HG02588 (cell line): ENCODE data around the gene SMAGP.

Source experiments
- ATAC-seq: cut with Tn5 transposase; IDR thresholded peaks from one replicate; pipeline ENCODE4 v1.9.1; 2021; ENCODE audit warnings: mild to moderate bottlenecking, moderate library complexity; ENCODE audit not compliant: unreplicated experiment

SMAGP gene

GRCh38 chr12:51198568-51199365 lies 71.4 kb downstream of the SMAGP start:
- ATAC-seq, result no peak

DNA sequence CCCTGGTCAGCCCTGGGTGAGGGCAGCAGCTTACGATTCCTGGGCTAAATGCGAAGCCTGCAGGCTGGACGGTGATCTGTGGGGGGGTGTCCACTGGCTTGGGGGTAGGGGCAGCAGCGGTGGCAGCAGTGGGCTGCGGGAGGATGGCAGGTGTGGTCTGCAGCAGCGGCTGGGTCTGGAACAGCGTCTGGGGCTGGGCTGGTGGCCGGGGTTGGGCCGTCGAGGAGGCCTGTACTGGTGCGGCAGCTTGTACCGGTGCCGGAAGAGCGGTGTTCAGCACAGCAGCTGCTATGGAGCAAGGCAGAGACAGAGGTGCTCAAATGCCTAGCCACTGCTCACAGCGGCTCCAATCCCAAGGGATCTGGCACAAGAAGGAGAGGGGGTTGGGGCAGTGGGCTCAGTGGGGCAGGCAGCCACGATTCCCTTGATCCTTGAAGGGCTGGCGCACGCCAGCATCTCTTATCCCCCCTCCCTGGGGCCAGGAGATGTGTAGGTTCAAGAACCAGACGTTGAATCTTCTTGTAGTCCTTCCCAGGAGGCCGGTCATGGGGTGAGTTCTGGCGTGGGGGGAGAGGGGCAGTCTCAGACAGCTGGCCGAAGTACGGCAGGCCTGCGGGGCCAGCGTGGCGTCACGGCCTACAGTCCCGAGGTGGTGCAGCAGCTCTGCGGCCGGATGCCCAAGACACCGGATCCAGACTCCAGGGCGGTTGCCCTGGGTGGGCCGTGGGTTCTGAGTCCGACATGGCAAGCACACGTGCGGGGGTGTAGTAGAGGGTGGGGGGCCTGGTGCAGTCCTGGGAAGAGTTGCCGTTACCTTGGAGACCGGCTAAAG lies 72.3 kb downstream of the SMAGP start:
- ATAC-seq, result no peak

DNA sequence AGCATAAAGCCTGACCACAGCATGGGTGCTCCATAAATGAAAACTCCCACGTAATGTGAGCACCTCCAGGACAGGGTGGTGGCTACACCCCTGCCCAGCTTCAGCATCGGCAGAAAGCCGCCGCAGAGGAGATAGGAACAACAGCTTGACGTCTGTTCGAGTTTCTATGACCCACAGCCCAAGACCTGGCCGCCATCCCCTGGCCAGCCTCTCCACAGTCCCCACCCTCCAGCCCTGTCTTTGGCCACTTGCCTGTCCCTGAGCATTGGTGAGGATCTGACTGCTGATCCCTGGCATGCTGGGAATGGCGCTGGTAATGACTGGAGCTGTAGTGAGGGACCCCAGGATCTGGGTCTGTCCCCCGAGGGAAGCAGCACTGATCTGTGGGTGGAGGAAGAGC lies 73.7 kb downstream of the SMAGP start:
- no peak for ATAC-seq

DNA sequence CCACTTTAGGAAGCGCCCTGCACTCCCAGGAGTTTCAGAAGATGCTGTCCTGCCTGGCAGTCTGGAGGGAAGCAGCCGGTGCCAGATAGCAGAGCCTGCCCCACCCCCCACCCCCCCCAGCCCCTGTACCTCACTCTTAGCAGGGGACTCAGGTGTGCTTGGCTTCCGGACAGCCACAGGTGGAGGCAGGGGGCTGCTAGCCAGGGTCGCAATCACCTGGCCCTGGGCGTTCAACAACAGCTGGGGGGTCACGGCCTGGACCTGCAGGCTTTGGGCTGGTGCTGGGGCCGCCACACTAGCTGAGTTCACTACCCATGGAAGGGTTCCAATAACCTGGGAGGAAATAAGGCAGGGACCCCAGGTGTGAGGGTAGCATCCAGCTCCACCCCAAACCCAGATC lies 74.4 kb downstream of the SMAGP start:
- no peak for ATAC-seq
